ENCODE data around the gene RAB18. TPM values are rescaled to one million over a fixed set of nuclear protein-coding genes. Genes with fewer than 3 reads are reported as not detected.

RAB18 gene
- total RNA-seq, 1 experiment from 2014 or later: 89.4 TPM

DNA sequence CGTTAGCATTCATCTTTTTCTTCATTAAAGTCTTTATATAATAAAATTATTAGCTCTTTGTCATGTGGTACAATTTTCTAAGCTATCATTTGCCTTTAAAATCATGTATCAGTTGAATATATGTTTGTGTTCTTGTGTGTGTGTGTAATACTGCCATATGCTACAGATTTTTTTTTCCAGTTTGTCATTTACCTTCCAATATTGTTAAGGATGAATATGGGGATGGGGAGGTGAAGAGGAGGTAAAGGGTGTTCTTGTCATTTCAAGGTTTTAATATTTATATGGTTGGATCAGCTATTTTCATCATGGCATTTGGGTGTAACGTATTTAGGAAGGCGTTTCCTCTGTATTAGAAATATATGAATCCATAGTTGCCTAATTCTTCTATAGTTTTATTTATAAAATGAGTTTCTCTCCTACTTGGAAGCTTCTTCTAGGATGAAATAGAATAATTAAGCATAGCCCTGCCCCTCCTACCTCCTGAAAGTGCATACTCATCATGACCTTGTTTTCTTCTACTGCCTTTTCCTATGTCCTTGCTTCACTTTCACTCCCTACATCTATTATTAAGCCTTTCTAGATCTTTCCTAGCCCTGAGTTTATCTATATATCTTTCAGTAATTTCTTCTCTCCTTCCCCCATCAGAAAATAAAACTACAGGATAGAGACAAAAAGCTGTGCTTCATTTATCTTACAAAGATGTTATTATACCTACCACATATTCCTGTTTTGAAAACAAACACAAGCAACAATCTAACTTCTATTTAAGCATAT is 25.1 kb downstream of the RAB18 start:
- Mint-ChIP-seq H3K4me3 (no peak overlapping the region), H3K27me3 (ENCODE audit: low read depth) (no peaks in the 10 kb centered on the region), H3K9me3 (no peaks in the 10 kb centered on the region), H3K4me1 (peaks cover 17 to 18% of the 10 kb centered on the region in 2 experiments), H3K36me3 (ENCODE audit: insufficient read depth in 1 of 3, low read depth in 3 of 3) (peaks cover 0 to 6% (median 3%) of the 10 kb centered on the region in 3 experiments; a peak in 1 of 7 replicates), H3K27ac (peak overlapping the region in 2 of 3 experiments; percentile 33 to 42; a peak in 3 of 7 replicates)
- Histone ChIP-seq H3K56ac (ENCODE audit: insufficient read length, low read depth, low read length) (no peak overlapping the region), H4K8ac (replicated peaks; ENCODE audit: insufficient read length, low read depth, low read length) (no peak overlapping the region), H3K4ac (ENCODE audit: low read depth, low read length) (no peak overlapping the region), H2BK15ac (ENCODE audit: low read depth, low read length) (no peak overlapping the region), H3K79me1 (ENCODE audit: insufficient read depth, low read depth, low read length, poor library complexity, severe bottlenecking) (no peaks in the 10 kb centered on the region), H3K23ac (ENCODE audit: insufficient read length, low read depth, low read length) (no peak overlapping the region), H2BK120ac (ENCODE audit: low read depth, low read length, poor library complexity, severe bottlenecking) (no peak overlapping the region), H3K9ac (ENCODE audit: extremely low read depth, insufficient read length, low read length) (no peak overlapping the region), H4K91ac (ENCODE audit: insufficient read length, low read depth, low read length) (no peak overlapping the region), H3K27ac (ENCODE audit: insufficient read length, low read depth, low read length) (no peak overlapping the region), H2BK12ac (ENCODE audit: insufficient read length, low read depth, low read length) (no peak overlapping the region), H3K4me1 (ENCODE audit: insufficient read depth, low read length) (0 out of 2 replicates have a peak, but pooled peaks cover 1% of the 10 kb centered on the region), H3K14ac (ENCODE audit: insufficient read depth, low read length) (no peak overlapping the region), H4K20me1 (ENCODE audit: control insufficient read depth, insufficient read depth, insufficient read length) (no peaks in the 10 kb centered on the region), H2BK20ac (ENCODE audit: low read depth, low read length, poor library complexity, severe bottlenecking) (no peak overlapping the region), H3K27me3 (ENCODE audit: insufficient read depth, low read length) (no peaks in the 10 kb centered on the region), H2AFZ (ENCODE audit: low read length) (no peak overlapping the region), H3K9me3 (ENCODE audit: control insufficient read depth, low read depth, low read length) (no peaks in the 10 kb centered on the region), H3K79me2 (ENCODE audit: insufficient read depth, low read length) (no peaks in the 10 kb centered on the region), H3K18ac (ENCODE audit: insufficient read length, low read depth, low read length) (no peak overlapping the region), H3T11ph (ENCODE audit: low read length) (no peak overlapping the region), H4K5ac (ENCODE audit: insufficient read length, low read depth, low read length) (no peak overlapping the region), H3K23me2 (ENCODE audit: insufficient read length, low read depth, low read length, poor library complexity, severe bottlenecking) (no peaks in the 10 kb centered on the region), H2AK5ac (ENCODE audit: insufficient read length, low read length) (no peak overlapping the region), H2BK5ac (ENCODE audit: insufficient read length, low read length) (no peak overlapping the region), H3K4me2 (ENCODE audit: insufficient read depth, insufficient read length, low read length) (no peak overlapping the region)
- no peak for DNase-seq
- TF ChIP-seq, protein P1, sequence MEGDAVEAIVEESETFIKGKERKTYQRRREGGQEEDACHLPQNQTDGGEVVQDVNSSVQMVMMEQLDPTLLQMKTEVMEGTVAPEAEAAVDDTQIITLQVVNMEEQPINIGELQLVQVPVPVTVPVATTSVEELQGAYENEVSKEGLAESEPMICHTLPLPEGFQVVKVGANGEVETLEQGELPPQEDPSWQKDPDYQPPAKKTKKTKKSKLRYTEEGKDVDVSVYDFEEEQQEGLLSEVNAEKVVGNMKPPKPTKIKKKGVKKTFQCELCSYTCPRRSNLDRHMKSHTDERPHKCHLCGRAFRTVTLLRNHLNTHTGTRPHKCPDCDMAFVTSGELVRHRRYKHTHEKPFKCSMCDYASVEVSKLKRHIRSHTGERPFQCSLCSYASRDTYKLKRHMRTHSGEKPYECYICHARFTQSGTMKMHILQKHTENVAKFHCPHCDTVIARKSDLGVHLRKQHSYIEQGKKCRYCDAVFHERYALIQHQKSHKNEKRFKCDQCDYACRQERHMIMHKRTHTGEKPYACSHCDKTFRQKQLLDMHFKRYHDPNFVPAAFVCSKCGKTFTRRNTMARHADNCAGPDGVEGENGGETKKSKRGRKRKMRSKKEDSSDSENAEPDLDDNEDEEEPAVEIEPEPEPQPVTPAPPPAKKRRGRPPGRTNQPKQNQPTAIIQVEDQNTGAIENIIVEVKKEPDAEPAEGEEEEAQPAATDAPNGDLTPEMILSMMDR (conservative IDR thresholded peaks at IDR 0.05): no peak
- no CpG with 5 or more reads among the region's 3 CpGs for WGBS (ENCODE audit: extremely low coverage, insufficient read length, low lambda C conversion rate)
